IMR-90 (cell line): ENCODE data around the gene SH3RF2. TPM values are rescaled to one million over a fixed set of nuclear protein-coding genes. Genes with fewer than 3 reads are reported as not detected.

Experiments
- ATAC-seq: fragments of 200-7000 bp; cut with Tn5 transposase; 2 replicates; pipeline ENCODE4 v1.9.1; 2020; ENCODE audit warnings: low read depth, mild to moderate bottlenecking, moderate library complexity
- BruUV-seq: library from RNA; stranded (reverse); fragments of 400-500 nt; replicated peaks from 2 replicates; lab custom pipeline; 2021; lab: Mats Ljungman, UMichigan
- CTCF ChIA-PET: fragments of 300-600 bp; formaldehyde crosslinking; extraction: SDS; loops from one replicate; lab custom pipeline; 2021; ENCODE audit warnings: antibody characterized with exemption; lab: Yijun Ruan, JAX
- POLR2A ChIA-PET: fragments of 300-600 bp; sonication (Branson Sonifier 250); formaldehyde crosslinking; loops from one replicate; lab custom pipeline; 2022; ENCODE audit warnings: antibody characterized with exemption; ENCODE audit not compliant: unreplicated experiment; lab: Charles Lee
- DNase-seq: peaks from one replicate; pipeline ENCODE4 v3.0.0; 2013
- H2AFZ ChIP-seq: replicated peaks from 2 replicates; pipeline ENCODE3; 2013; ENCODE audit warnings: low read length, mild to moderate bottlenecking; ENCODE audit not compliant: poor library complexity
- H2AK5ac ChIP-seq: 2 replicates; pipeline ENCODE4 v1.6.1; 2013; ENCODE audit warnings: low read depth, low read length, inconsistent platforms
- H2AK9ac ChIP-seq: replicated peaks from 2 replicates; pipeline ENCODE3; 2013; ENCODE audit warnings: mild to moderate bottlenecking, low read depth, low read length, moderate library complexity; ENCODE audit not compliant: poor library complexity
- H2BK120ac ChIP-seq: 2 replicates; pipeline ENCODE4 v1.6.1; 2013; ENCODE audit warnings: low read depth, low read length, inconsistent platforms
- H2BK15ac ChIP-seq: 3 replicates; pipeline ENCODE4 v1.6.1; 2013; ENCODE audit warnings: low read depth, low read length, inconsistent platforms
- H2BK20ac ChIP-seq: 2 replicates; pipeline ENCODE4 v1.6.1; 2013; ENCODE audit warnings: low read depth, mild to moderate bottlenecking, inconsistent platforms, low read length, moderate library complexity
- H2BK5ac ChIP-seq: 2 replicates; pipeline ENCODE4 v1.6.1; 2013; ENCODE audit warnings: mild to moderate bottlenecking, low read depth, low read length, inconsistent platforms; ENCODE audit not compliant: poor library complexity, severe bottlenecking
- H3K14ac ChIP-seq: replicated peaks from 2 replicates; pipeline ENCODE4 v1.6.1; 2013; ENCODE audit warnings: low read depth, low read length, inconsistent platforms
- H3K18ac ChIP-seq: 2 replicates; pipeline ENCODE4 v1.6.1; 2013; ENCODE audit warnings: low read depth, low read length, control low read depth
- H3K23ac ChIP-seq: 2 replicates; pipeline ENCODE4 v1.6.1; 2013; ENCODE audit warnings: low read depth, low read length, inconsistent platforms
- H3K27ac ChIP-seq: 2 replicates; pipeline ENCODE4 v1.5.1; 2013; ENCODE audit warnings: mild to moderate bottlenecking, control low read depth, low read length; ENCODE audit not compliant: insufficient read depth
- H3K27me3 ChIP-seq: 2 replicates; pipeline ENCODE4 v1.6.1; 2013; ENCODE audit warnings: low read length; ENCODE audit not compliant: control insufficient read depth, insufficient read depth
- H3K36me3 ChIP-seq: 2 replicates; pipeline ENCODE4 v1.6.1; 2013; ENCODE audit warnings: low read length, mixed read lengths; ENCODE audit not compliant: control insufficient read depth, insufficient read depth
- H3K4ac ChIP-seq: 2 replicates; pipeline ENCODE4 v1.6.1; 2013; ENCODE audit warnings: low read depth, low read length, inconsistent platforms
- H3K4me1 ChIP-seq: 2 replicates; pipeline ENCODE4 v1.6.1; 2013; ENCODE audit warnings: low read length, mixed read lengths; ENCODE audit not compliant: control insufficient read depth, insufficient read depth
- H3K4me2 ChIP-seq: 2 replicates; pipeline ENCODE4 v1.6.1; 2013; ENCODE audit warnings: low read depth, mild to moderate bottlenecking, control low read depth, low read length, moderate library complexity
- H3K4me3 ChIP-seq: 2 replicates; pipeline ENCODE4 v1.5.1; 2013; ENCODE audit warnings: low read depth, mild to moderate bottlenecking, control low read depth, low read length, moderate library complexity; ENCODE audit not compliant: insufficient read depth
- H3K56ac ChIP-seq: 2 replicates; pipeline ENCODE4 v1.6.1; 2013; ENCODE audit warnings: low read length, inconsistent platforms; ENCODE audit not compliant: insufficient read depth; ENCODE audit errors: extremely low read depth
- H3K79me1 ChIP-seq, 2 experiments: 2 replicates each; pipeline ENCODE4 v1.6.1; 2013; ENCODE audit warnings: low read length in 2 of 2, inconsistent platforms in 1 of 2, low read depth in 1 of 2
- H3K9ac ChIP-seq: 2 replicates; pipeline ENCODE4 v1.6.1; 2013; ENCODE audit warnings: low read depth, low read length, control low read depth
- H3K9me1 ChIP-seq: 2 replicates; pipeline ENCODE4 v1.6.1; 2013; ENCODE audit warnings: low read length, inconsistent platforms; ENCODE audit not compliant: insufficient read depth
- H3K9me3 ChIP-seq: 2 replicates; pipeline ENCODE4 v1.6.1; 2013; ENCODE audit warnings: low read length; ENCODE audit not compliant: control insufficient read depth, insufficient read depth
- H4K20me1 ChIP-seq: 2 replicates; pipeline ENCODE4 v1.6.1; 2013; ENCODE audit warnings: low read length, inconsistent platforms; ENCODE audit not compliant: insufficient read depth
- H4K5ac ChIP-seq: 2 replicates; pipeline ENCODE4 v1.6.1; 2013; ENCODE audit warnings: mild to moderate bottlenecking, low read depth, low read length, control low read depth
- H4K8ac ChIP-seq, 2 experiments: 2 replicates each; pipeline ENCODE4 v1.6.1; 2013; ENCODE audit warnings: low read depth in 2 of 2, low read length in 2 of 2, control low read depth in 1 of 2, inconsistent platforms in 1 of 2
- H4K91ac ChIP-seq: 2 replicates; pipeline ENCODE4 v1.6.1; 2013; ENCODE audit warnings: low read depth, low read length, inconsistent platforms; ENCODE audit not compliant: insufficient read depth
- CEBPB ChIP-seq: IDR thresholded peaks from 2 replicates; pipeline ENCODE4 v1.6.1; 2012; ENCODE audit warnings: low read depth, low read length, improper control_type of control experiment
- CHD1 ChIP-seq: IDR thresholded peaks from 2 replicates; pipeline ENCODE4 v1.6.1; 2012; ENCODE audit warnings: low read depth, low read length, improper control_type of control experiment
- MAFK ChIP-seq: IDR thresholded peaks from 2 replicates; pipeline ENCODE4 v1.6.1; 2012; ENCODE audit warnings: low read depth, low read length, improper control_type of control experiment
- RCOR1 ChIP-seq: IDR thresholded peaks from 2 replicates; pipeline ENCODE4 v1.6.1; 2012; ENCODE audit warnings: mild to moderate bottlenecking, low read length, improper control_type of control experiment; ENCODE audit not compliant: insufficient replicate concordance
- WGBS, 2 experiments: methylation state at CpG; one replicate each; pipeline versions ENCODE4 v1.1.5 to v1.1.7; 2013; ENCODE audit warnings: missing lambda C conversion rate in 2 of 2; ENCODE audit not compliant: insufficient read length in 1 of 2; ENCODE audit errors: extremely low coverage in 2 of 2; 5-methylcytosine and 5-hydroxymethylcytosine counted together
- dilution Hi-C: fragments of 300-500 bp; cut with HindIII; formaldehyde crosslinking; loops from one replicate; pipeline ENCODE4 v1.14.3; 2018; ENCODE audit warnings: low sequenced_read_pairs; ENCODE audit not compliant: unreplicated experiment
- in situ Hi-C: fragments of 300-500 bp; cut with MboI; formaldehyde crosslinking; loops from 3 replicates; pipeline ENCODE4 v1.14.3; 2019; ENCODE audit warnings: low sequenced_read_pairs, inconsistent platforms, mixed read lengths
- intact Hi-C: fragments of 100-400 bp; cut with micrococcal nuclease; formaldehyde crosslinking; loops from 2 replicates; pipeline ENCODE4 v1.10.0; 2022
- polyA plus RNA-seq, 3 experiments: library from polyadenylated mRNA; depleted of rRNA; stranded (reverse); fragments of >200 nt; gene quantifications; 2 replicates each; pipeline ENCODE4 v1.2.3, GENCODE V29; 2012; ENCODE audit warnings: low replicate concordance in 1 of 3
- total RNA-seq: library from RNA; depleted of rRNA; stranded (reverse); fragments of >200 nt; gene quantifications from 2 replicates; pipeline ENCODE4 v1.2.3, GENCODE V29; 2012

Gene SH3RF2
- total and polyA plus RNA-seq, 2 of the 4 experiments (the other 2 are of a cell fraction): 1.3 to 1.7 TPM

- ATAC-seq (no peak), DNase-seq (no peak)
- TF ChIP-seq CEBPB: peak; percentile 51; the same call in 1 of the 2 replicates
- TF ChIP-seq CHD1: no peak
- no peak for TF ChIP-seq RCOR1
- TF ChIP-seq MAFK: peak; percentile 10; the same call in 1 of the 2 replicates
- no peak overlapping the region for H3K9ac ChIP-seq
- no peak overlapping the region for H3K4ac ChIP-seq
- no peak overlapping the region for H3K56ac ChIP-seq
- H3K36me3 ChIP-seq: no peaks in the 10 kb centered on the region
- no peak overlapping the region for H3K27ac ChIP-seq
- H2AFZ ChIP-seq: no peak overlapping the region
- H2BK20ac ChIP-seq: no peak overlapping the region
- H3K27me3 ChIP-seq: no peaks in the 10 kb centered on the region
- H3K4me3 ChIP-seq: no peak overlapping the region
- H3K79me1 ChIP-seq: no peaks in the 10 kb centered on the region
- no peak overlapping the region for H2BK5ac ChIP-seq
- no peak overlapping the region for H3K4me2 ChIP-seq
- no peak overlapping the region for H4K8ac ChIP-seq
- in situ Hi-C loops (no loop called here), intact Hi-C loops (no loop called here), dilution Hi-C loops (no loop called here)
- no TSS peak for BruUV-seq
- no peak overlapping the region for H3K14ac ChIP-seq
- 0 out of 2 replicates have a peak overlapping the region, but pooled peaks have one; percentile 35 for H2AK5ac ChIP-seq
- no peak overlapping the region for H3K18ac ChIP-seq
- no peak overlapping the region for H2BK120ac ChIP-seq
- no peak overlapping the region for H2BK15ac ChIP-seq
- CTCF ChIA-PET: interaction anchor here (0.6 kb wide), 1 partner anchor 461 kb away, joined by 3 read pairs; no protein-coding TSS in a partner anchor
- no peak overlapping the region for H2AK9ac ChIP-seq
- no peak overlapping the region for H4K5ac ChIP-seq
- H4K91ac ChIP-seq: no peak overlapping the region
- peaks cover 3% of the 10 kb centered on the region; the same call in 1 of the 2 replicates for H3K4me1 ChIP-seq
- POLR2A ChIA-PET: interaction anchor here (0.8 kb wide), 1 partner anchor 29 kb away, joined by 3 read pairs; no protein-coding TSS in a partner anchor
- 0 out of 2 replicates have a peak, but pooled peaks cover 2% of the 10 kb centered on the region for H3K9me3 ChIP-seq
- peaks cover 8% of the 10 kb centered on the region; the same call in 1 of the 2 replicates for H3K9me1 ChIP-seq
- no peaks in the 10 kb centered on the region for H4K20me1 ChIP-seq
- no peak overlapping the region for H3K23ac ChIP-seq
- 37% methylated on average over 3 of the region's 3 CpGs; no CpG with 5 or more reads in 1 of the 2 experiments for WGBS, 2 experiments
These were observed 38.6 kb downstream of the SH3RF2 start for GRCh38 chr5:145975001-145975360.
